Measurements from ENCODE around the gene IFITM2.
"Not testable (repeated sequence)": the region's sequence is repeated elsewhere in the genome, so short reads cannot be mapped to it uniquely, and the experiment has no call there.

IFITM2 gene

GRCh38 chr11:325796-326591, 18.4 kb downstream of the IFITM2 start:
- no peak for DNase-seq (ENCODE audit: low read depth)

DNA sequence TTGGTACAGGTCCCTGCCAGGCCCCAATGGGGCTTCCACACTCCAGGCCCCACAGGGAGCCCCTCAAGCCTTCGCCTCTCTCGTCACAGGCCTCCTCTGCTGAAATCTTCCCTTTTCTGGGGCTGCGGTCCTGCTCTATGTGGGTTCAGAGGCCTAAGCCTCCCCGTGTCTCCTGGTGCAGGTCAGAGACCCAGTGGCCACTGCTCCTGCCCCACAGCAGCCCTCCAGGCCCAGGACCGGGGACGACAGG, 18.9 kb downstream of the IFITM2 start:
- DNase-seq (ENCODE audit: low read depth): no peak

DNA sequence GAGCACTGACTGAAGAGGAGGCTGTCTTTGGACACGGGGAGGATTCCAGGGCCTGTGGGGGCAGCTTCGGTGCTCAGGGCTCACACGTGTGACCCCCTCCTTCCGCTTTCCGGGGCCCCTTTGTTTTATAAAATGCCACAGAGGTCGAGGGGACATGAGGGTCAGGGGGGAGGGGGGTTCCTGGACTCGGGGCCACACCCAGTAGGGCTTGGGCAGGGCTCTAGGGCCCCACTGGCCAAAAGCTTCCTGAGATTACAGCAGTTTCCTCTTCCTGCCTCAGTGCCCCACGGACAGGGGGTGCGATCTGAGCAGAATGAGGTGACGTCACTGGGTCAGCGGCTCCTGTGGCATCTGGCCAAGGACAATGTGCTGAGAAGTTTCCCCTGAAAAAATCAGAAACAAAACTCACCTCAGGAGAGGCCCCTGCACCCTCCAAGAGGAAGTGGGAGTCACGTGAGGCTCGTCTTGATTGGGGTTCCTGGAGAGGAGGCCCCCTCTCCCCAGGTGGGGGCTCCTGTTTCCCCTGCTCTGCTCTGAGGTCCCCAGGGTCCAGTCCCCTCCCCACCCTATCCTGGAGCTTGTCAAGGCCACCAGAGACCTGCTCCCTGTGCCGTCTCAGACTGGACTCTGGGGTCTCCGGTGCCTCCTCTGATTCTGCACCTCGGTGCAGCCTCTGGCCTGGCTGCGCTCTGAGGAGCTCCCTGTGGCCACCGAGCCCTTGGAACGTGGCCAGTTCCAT, 19.4 kb downstream of the IFITM2 start:
- peak; percentile 40 for DNase-seq (ENCODE audit: low read depth)

- no peak for DNase-seq (ENCODE audit: low read depth)
Observed at GRCh38 chr11:327581-327923, 19.9 kb downstream of the IFITM2 start.

GRCh38 chr11:328012-328411, 20.4 kb downstream of the IFITM2 start:
- DNase-seq (ENCODE audit: low read depth): no peak

DNA sequence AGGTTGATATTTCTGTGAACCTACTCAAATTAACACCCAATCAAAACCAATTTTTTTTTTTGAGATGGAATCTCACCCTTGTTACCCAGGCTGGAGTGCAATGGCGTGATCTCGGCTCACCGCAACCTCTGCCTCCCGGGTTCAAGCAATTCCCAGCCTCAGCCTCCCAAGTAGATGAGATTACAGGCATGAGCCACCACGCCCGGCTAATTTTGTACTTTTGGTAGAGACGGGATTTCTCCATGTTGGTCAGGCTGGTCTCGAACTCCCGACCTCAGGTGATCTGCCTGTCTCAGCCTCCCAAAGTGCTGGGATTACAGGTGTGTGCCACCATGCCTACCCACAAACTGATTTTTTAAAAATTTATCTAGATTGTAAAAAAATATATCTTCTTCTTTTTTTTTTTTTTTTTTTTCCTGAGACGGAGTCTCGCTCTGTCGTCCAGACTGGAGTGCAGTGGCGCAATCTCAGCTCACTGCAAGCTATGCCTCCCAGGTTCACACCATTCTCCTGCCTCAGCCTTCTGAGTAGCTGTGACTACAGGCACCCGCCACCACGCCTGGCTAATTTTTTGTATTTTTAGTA, 21.0 kb downstream of the IFITM2 start:
- DNase-seq (ENCODE audit: low read depth): not testable (repeated sequence)

- no peak for DNase-seq (ENCODE audit: low read depth)
Observed at GRCh38 chr11:329886-330253, 22.3 kb downstream of the IFITM2 start.

GRCh38 chr11:330307-330693, 22.7 kb downstream of the IFITM2 start:
- no peak for DNase-seq (ENCODE audit: low read depth)

DNA sequence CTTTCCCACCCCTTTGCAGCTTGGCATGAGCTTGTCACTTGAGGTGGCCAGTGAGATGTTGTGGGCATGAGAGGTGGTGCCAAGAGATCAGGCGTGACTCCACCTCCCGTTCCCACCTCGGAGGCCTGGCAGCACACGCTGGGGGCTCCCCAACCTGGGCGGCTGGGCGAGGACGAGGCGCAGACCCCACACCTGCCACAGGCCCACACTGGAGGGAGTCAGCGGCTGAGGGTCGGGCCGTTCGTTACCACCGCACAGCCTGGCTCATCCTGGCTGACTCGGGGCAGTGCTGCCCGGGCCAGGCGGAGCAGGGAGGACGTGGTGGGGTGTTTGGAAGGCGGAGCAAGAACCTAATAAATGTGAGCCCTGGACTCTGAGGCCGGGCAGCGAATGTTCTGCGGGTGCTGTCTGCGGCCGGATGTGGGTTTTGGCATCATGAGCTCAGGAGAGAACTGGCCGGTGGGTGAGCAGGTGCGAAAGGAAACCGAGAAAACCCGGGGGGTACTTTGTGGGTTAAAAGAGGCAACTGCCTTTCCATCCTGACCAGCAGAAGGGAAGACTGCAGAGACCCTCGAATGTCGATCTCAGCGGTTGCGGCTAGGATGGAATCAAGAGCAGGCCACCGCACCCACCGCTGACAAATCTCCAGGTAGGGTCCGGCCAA, 23.2 kb downstream of the IFITM2 start:
- no peak for DNase-seq (ENCODE audit: low read depth)

DNA sequence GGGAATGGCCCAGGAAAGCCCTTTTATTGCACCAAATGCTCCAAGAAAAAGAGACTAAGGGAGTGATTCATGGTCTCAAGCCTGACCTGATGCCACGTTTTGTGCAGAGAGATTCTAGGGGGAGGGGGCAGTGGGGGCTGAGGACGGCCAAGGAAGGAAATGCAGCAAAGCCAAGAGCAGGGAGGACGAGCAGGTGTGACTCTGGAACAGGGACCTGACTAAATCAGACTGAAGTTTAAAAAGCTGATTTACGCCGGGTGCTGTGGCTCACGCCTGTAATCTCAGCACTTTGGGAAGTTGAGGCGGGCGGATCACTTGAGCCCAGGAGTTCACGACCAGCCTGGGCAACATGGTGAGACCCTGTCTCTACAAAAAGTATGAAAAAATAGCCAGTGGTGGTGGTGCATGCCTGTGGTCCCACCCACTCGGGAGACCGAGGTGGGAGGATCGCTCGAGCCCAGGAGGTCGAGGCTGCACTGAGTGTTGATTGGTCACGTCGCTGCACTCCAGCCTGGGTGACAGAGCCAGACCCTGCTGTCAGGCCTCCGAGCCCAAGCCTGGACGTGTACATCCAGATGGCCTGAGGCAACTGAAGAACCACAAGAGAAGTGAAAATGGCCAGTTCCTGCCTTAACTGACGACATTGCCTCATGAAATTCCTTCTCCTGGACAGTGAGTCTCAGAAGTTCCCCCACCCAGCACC, 23.9 kb downstream of the IFITM2 start:
- DNase-seq (ENCODE audit: low read depth): no peak

DNA sequence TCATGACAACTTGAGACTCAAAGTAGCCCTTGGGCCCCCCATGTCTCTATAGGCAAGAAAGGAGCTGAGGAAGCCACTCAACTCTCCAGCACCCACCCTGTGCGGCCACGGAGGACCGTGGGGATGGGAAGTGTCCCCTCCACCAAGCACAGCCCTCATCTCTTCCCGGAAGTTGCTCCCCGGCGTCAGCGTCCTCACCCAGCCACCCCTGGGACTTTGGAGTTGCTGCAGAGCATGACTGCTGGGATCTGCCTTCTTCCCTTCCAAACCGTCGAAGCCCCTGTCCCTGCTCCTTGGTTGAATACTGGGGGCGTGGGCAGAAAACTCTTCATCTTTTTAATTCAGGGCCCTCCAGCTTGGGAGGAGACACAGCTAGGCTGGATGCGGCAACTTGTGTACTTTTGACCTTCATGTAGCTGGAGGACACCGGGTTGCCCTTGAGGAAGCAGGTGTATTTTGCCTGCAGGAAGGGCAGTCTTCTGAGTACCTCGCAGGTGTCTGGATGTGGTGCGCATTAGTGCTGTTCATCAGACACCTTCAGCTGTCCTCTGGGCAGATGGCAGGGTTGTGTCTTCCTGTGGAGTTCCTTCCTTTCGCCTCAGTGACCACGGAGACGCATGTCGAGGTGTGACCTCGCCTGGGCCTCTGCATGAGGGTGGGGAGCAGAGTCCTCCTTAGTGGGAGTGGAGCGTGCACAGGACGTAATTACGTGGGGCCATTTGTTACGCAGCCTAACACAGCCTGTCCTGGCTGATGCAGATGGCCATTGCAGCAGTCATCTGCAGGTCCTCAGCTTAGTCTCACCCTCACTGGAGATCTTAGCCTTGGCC, 25.2 kb downstream of the IFITM2 start:
- DNase-seq (ENCODE audit: low read depth): no peak

GRCh38 chr11:333616-334263, 26.1 kb downstream of the IFITM2 start:
- not testable (repeated sequence) for DNase-seq (ENCODE audit: low read depth)

DNA sequence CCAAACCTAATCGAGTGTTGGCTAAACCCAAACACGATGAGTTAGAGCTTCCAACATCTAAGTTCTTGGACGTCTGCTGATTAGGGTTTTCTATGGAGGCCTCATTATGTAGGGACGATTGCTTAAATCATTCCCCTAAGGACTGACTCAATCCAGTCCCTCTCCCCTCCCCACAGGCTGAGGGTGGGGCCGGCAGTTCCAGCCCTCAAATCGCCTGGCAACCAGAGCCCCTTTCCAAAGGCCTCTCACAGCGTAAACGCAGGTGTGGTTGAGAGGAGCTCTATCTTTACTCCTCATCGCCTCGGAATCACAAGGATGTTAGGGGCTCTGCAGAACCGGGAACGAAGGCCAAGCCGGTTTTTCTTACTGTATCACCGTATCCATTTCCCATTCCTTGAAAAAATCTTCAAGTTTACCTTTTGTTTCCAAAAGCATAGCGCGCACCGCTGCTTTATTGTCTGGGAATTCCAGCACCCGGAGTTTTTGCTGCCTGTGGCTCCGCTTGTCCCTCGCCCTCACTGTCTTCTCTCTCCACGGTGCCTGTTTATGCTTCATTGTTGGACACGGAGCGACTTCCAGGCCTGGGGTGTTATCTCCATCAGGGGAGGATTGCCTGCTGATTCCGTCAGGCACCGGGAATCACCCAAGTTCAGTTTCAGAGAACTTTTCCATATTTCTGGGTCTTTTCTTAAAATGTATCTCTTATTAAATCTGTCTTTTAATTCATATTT, 26.8 kb downstream of the IFITM2 start:
- no peak for DNase-seq (ENCODE audit: low read depth)

GRCh38 chr11:335779-336658, 28.4 kb downstream of the IFITM2 start:
- DNase-seq (ENCODE audit: low read depth): no peak

DNA sequence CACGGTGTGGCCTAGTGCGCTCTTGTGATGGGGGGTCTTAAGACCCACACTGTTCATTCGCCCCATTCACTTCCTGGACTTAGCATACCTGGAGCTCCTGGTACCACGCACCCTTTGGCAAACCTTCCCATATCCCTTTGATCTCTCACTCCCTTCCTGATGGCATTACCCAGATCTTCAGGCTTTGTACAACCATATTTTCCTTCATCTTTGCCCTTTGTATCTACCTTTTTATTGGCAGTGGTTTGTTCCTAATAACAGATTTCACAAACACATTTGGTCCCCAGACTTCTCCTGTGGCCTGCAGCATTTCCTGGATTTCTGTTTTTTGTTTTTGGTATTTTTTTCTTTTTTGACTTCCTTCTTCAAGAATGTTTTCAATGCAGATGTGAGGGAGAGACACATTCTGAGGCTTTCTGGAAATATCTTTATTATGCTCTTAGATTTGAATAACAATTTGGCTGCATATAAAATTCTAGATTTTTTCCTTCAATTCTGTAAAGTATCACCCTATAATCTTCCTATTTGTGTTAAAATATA, 29.1 kb downstream of the IFITM2 start:
- DNase-seq (ENCODE audit: low read depth): no peak

DNA sequence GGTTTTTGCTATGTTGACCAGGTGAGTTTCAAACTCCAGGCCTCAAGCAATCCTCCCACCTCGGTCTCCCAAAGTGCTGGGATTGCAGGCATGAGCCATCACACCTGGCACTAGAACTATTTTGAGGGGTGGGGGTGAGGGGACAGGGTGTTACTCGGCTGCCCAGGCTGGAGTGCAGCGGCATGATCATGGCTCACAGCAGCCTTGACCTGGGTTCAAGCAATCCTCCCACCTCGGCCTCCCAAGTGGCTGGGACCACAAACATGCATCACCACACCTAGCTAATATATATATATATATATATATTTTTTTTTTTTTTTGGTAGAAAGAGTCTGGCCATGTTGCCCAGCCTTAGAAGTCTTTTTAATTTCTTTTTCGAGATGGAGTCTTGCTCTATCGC, 30.1 kb downstream of the IFITM2 start:
- DNase-seq (ENCODE audit: low read depth): no peak

GRCh38 chr11:339963-340362, 32.3 kb downstream of the IFITM2 start:
- DNase-seq (ENCODE audit: low read depth): no peak

GRCh38 chr11:340539-341512, 33.2 kb downstream of the IFITM2 start:
- no peak for DNase-seq (ENCODE audit: low read depth)

Data from T follicular helper cell (primary cell).